Loucy (cell line): Measurements from ENCODE around the gene GRK1.

ENCODE experiments used
- H2AFZ ChIP-seq: fragments of 200-600 bp; sonication (generic); 2 replicates; pipeline ENCODE4 v1.6.0; 2016; ENCODE audit warnings: antibody characterized with exemption, mild to moderate bottlenecking, low read length, moderate library complexity
- H3F3A ChIP-seq: fragments of 200-600 bp; 2 replicates; pipeline ENCODE4 v1.6.0; 2016; ENCODE audit warnings: antibody characterized with exemption, low read depth, mild to moderate bottlenecking
- H3K27me3 ChIP-seq: fragments of 200-600 bp; sonication (generic); 2 replicates; pipeline ENCODE4 v1.6.1; 2014; ENCODE audit warnings: low read length, mild to moderate bottlenecking; ENCODE audit not compliant: insufficient read depth, poor library complexity, severe bottlenecking
- H3K36me3 ChIP-seq: fragments of 200-600 bp; sonication (generic); 2 replicates; pipeline ENCODE4 v1.6.1; 2016; ENCODE audit warnings: low read length; ENCODE audit not compliant: insufficient read depth
- H3K4me1 ChIP-seq: fragments of 200-600 bp; sonication (generic); 2 replicates; pipeline ENCODE4 v1.5.1; 2014; ENCODE audit warnings: low read length, mild to moderate bottlenecking; ENCODE audit not compliant: insufficient read depth, poor library complexity, severe bottlenecking
- H3K4me2 ChIP-seq: fragments of 200-600 bp; sonication (generic); 2 replicates; pipeline ENCODE4 v1.6.0; 2014; ENCODE audit warnings: antibody characterized with exemption, low read length, low read depth, mild to moderate bottlenecking; ENCODE audit not compliant: poor library complexity, severe bottlenecking
- H3K4me3 ChIP-seq: fragments of 200-600 bp; sonication (generic); 2 replicates; pipeline ENCODE4 v1.5.1; 2014; ENCODE audit warnings: low read length, mild to moderate bottlenecking, mixed read lengths; ENCODE audit not compliant: poor library complexity, severe bottlenecking
- H3K79me2 ChIP-seq: fragments of 200-600 bp; sonication (generic); 2 replicates; pipeline ENCODE4 v1.6.1; 2014; ENCODE audit warnings: low read length; ENCODE audit not compliant: insufficient read depth
- H3K9ac ChIP-seq: fragments of 200-600 bp; sonication (generic); 2 replicates; pipeline ENCODE4 v1.6.0; 2014; ENCODE audit warnings: mild to moderate bottlenecking, low read depth, low read length, moderate library complexity; ENCODE audit not compliant: poor library complexity, severe bottlenecking
- H3K9me2 ChIP-seq: fragments of 200-600 bp; sonication (generic); replicated peaks from 2 replicates; pipeline ENCODE4 v1.6.1; 2016; ENCODE audit warnings: low read depth, low read length, mixed read lengths
- H3K9me3 ChIP-seq: fragments of 200-600 bp; sonication (generic); 2 replicates; pipeline ENCODE4 v1.6.1; 2014; ENCODE audit warnings: mild to moderate bottlenecking, antibody characterized with exemption, low read length, low read depth; ENCODE audit not compliant: insufficient read depth
- H4K20me1 ChIP-seq: fragments of 200-600 bp; sonication (generic); 2 replicates; pipeline ENCODE4 v1.6.0; 2014; ENCODE audit warnings: antibody characterized with exemption, low read length, mild to moderate bottlenecking; ENCODE audit not compliant: insufficient read depth, poor library complexity, severe bottlenecking
- EZH2phosphoT487 ChIP-seq: fragments of 200-600 bp; IDR thresholded peaks from 2 replicates; pipeline ENCODE4 v1.6.1; 2018; ENCODE audit warnings: antibody characterized with exemption, mild to moderate bottlenecking, moderate library complexity, borderline replicate concordance
- TF ChIP-seq, protein P1 (sequence below): fragments of 200-600 bp; sonication (generic); conservative IDR thresholded peaks from 2 replicates; pipeline ENCODE4 v1.5.1; 2014; ENCODE audit warnings: mild to moderate bottlenecking, antibody characterized with exemption, low read length

GRK1 gene

DNA sequence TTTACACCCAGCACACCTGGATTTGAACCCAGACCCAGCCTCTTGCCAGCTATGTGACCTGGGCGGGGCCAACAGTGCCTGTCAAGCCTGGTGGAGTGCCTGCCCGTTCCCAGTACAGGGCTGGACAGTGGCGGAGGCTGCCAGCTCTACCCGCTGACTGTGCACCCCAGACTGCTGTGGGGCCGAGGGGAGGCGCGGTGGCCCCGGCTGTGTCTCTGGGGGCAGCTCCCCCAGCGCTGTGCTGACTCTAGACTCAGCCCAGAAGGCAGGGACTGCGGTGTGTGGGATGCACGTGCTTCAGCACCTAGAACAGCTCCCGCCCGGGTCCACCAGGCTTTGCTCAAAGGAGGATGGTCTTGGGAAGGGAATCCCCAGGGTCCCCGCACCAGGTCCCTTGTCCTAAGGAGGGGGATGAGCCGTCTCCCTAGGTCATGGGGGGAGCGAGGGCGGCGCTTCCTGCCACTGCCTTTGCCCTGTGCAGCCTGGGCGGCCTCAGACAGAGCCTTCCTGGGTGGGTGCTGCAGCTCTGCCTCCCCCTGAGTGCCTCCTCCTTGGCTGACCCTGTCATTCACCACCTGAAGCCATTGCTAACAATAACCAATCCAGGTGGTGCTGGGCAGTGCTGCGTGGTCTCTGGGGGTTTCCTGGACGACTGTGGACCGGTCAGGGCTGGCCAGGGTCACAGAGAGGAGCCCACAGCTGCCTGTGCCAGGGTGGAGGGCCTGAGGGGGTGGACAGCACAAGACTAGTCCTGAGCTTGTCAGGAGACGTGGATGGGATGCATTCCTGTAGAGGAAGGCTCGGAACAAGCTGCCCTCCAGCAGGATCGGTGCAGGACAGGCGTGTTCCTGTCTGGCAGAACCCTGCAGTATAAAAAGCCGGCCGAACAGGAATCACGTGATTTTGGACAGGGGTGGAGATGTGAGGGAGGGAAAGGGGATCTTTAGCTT lies 110.6 kb downstream of the GRK1 start:
- Histone ChIP-seq H3K4me1 (peaks cover under 1% of the 10 kb centered on the region), H3K9me3 (no peaks in the 10 kb centered on the region; the same call in 1 of the 2 replicates), H2AFZ (no peak overlapping the region), H3K9ac (no peak overlapping the region), H3F3A (no peaks in the 10 kb centered on the region), H3K36me3 (no peaks in the 10 kb centered on the region), H3K4me2 (no peak overlapping the region), H3K4me3 (no peak overlapping the region), H4K20me1 (no peaks in the 10 kb centered on the region), H3K79me2 (no peaks in the 10 kb centered on the region), H3K9me2 (no peaks in the 10 kb centered on the region), H3K27me3 (no peaks in the 10 kb centered on the region)
- TF ChIP-seq, protein P1, sequence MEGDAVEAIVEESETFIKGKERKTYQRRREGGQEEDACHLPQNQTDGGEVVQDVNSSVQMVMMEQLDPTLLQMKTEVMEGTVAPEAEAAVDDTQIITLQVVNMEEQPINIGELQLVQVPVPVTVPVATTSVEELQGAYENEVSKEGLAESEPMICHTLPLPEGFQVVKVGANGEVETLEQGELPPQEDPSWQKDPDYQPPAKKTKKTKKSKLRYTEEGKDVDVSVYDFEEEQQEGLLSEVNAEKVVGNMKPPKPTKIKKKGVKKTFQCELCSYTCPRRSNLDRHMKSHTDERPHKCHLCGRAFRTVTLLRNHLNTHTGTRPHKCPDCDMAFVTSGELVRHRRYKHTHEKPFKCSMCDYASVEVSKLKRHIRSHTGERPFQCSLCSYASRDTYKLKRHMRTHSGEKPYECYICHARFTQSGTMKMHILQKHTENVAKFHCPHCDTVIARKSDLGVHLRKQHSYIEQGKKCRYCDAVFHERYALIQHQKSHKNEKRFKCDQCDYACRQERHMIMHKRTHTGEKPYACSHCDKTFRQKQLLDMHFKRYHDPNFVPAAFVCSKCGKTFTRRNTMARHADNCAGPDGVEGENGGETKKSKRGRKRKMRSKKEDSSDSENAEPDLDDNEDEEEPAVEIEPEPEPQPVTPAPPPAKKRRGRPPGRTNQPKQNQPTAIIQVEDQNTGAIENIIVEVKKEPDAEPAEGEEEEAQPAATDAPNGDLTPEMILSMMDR, result no peak
- no peak for TF ChIP-seq EZH2phosphoT487

DNA sequence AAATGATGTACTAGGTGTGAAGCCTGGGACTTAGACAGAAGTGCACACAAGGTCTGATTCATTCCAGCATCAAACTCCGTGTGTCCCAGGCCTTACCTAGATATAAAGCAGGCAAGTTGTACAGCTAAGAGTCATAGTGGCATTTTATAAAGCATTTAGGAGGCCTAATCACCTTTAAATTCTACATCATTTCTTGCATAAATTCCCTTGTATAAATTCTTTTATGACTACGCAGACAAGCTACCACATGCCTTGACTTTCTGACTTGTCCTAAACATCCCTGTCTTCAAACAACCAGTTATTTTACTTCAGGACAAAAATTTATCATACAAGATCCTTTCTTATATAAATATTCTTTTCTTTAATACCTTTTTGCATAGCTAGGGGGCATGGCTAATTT lies 114.6 kb downstream of the GRK1 start:
- Histone ChIP-seq H3K79me2 (no peaks in the 10 kb centered on the region), H3K36me3 (no peaks in the 10 kb centered on the region), H4K20me1 (no peaks in the 10 kb centered on the region), H3K4me3 (no peak overlapping the region), H3K9ac (no peak overlapping the region), H3K27me3 (no peaks in the 10 kb centered on the region), H3K9me2 (no peaks in the 10 kb centered on the region), H2AFZ (no peak overlapping the region), H3F3A (no peaks in the 10 kb centered on the region), H3K9me3 (no peaks in the 10 kb centered on the region; the same call in 1 of the 2 replicates), H3K4me2 (no peak overlapping the region), H3K4me1 (peaks cover 18% of the 10 kb centered on the region)
- no peak for TF ChIP-seq EZH2phosphoT487
- TF ChIP-seq, protein P1, result peak; percentile 33; the same call in 1 of the 2 replicates

DNA sequence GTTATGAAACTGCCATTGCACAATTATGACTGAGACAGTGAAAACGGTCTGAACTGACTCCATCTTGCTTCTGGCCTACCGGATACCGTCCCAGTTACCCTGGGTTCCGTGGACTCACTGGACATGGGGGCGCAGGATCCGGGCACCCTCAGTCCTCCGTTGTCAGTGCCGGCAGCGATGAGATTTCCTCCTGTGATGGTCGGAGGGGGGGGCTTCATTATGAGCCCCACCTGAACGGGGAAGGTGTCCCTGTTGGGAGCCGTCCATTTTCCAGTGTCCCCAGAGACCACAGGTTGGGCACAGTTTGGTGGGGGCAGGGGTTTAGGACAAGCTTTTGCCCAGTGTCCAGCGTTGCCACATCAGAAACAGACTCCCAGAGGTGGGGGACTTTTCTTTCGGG lies 115.5 kb downstream of the GRK1 start:
- Histone ChIP-seq H3K4me3 (no peak overlapping the region), H3K9me2 (no peaks in the 10 kb centered on the region), H3K27me3 (no peaks in the 10 kb centered on the region), H3K36me3 (no peaks in the 10 kb centered on the region), H3K4me1 (peaks cover 18% of the 10 kb centered on the region), H3K79me2 (no peaks in the 10 kb centered on the region), H3K9me3 (no peaks in the 10 kb centered on the region; the same call in 1 of the 2 replicates), H3F3A (no peaks in the 10 kb centered on the region), H3K9ac (no peak overlapping the region), H4K20me1 (no peaks in the 10 kb centered on the region), H3K4me2 (no peak overlapping the region), H2AFZ (no peak overlapping the region)
- no peak for TF ChIP-seq EZH2phosphoT487
- TF ChIP-seq, protein P1, result no peak
